Inflammatory macrophage treated with lipopolysaccharide for 4 hours (primary cell): Measurements from ENCODE around the gene ELOB.

Source experiments
- DNase-seq: peaks from one replicate; pipeline ENCODE4 v3.0.0-alpha.2; 2020

ELOB gene

DNA sequence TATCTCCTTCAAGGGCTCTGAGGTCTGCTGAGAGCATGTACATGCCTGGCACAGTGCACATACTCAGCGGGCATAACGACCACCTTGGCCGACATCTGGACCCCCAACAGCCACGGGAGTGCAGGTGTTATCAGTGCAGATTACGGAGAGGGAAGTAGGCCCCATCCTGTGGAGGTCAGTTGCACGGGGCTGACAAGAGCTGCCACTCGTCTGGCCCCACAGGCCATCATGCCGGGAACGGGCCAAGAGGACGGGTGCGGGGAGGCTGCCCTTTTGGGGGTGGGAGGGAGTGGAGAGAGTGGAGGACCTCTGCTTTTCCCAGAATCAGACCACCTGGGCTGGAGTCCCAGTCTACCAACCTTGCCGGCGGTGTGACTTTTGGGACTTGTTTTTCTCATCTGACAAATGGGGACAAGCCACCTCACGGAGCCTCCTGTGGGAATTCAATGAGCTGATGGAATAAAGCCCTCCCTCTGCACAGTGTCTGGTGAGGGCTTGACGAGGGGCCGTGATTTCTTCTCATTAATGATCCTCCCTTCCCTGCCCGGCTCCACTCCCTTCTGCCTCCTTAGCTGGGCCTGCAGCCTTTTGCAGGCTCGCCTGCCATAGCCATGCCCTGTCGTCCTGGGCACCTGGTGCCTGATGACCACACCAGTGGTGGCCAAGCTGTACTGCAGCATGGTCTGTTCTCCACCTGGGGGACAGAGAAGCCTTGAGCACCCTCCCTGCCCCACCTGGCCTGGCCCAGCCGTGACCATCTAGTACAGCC is 5.7 kb upstream of the ELOB start:
- no peak for DNase-seq

GRCh38 chr16:2779978-2780898 is 3.2 kb upstream of the ELOB start:
- no peak for DNase-seq

- no peak for DNase-seq
Measured at GRCh38 chr16:2779151-2779920, 2.3 kb upstream of the ELOB start.

DNA sequence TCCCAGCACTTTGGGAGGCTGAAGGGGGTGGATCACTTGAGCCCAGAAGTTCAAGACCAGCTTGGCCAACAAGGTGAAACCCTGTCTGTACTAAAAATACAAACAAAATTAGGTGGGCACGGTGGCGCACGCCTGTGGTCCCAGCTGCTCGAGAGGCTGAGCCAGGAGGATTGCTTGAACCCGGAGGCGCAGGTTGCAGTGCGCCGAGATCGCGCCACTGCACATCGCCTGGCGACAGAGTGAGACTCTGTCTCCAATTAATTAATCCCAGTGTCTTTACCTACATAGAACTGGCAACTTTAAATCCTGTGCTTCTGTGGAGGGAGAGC is 1.5 kb upstream of the ELOB start:
- no peak for DNase-seq

- no peak for DNase-seq
Measured at GRCh38 chr16:2777903-2778629, 986 bp upstream of the ELOB start.

DNA sequence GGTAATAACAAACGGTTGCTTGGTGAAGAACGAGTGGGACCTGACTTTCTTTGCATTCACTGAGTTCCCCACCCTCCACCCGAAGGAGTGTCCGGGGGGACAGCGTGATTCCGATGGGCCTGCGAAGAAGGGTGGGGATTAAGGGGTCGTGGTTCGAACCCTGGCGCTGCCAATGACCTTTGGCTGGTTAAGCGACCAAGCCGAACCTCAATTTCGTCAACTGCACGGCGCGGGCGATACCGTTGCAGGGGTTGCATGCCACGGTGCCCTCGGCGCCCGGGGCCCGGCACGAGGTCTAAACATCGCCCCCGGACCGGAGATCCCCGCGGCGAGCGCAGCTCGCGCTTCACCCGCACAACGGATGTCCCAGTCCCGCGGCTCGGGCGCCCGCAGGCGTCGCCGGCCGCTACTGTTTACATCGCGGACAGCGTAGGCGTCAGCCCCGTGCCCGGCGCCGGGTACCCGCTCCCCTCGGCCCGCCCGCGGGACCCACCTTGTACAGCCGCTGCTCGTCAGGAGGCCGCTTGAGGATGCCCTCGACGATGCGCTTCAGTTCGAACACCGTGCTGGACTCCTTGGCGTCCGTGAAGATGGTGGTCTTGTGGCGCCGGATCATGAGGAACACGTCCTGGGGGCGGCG is 460 bp downstream of the ELOB start:
- DNase-seq, result peak; percentile 26

DNA sequence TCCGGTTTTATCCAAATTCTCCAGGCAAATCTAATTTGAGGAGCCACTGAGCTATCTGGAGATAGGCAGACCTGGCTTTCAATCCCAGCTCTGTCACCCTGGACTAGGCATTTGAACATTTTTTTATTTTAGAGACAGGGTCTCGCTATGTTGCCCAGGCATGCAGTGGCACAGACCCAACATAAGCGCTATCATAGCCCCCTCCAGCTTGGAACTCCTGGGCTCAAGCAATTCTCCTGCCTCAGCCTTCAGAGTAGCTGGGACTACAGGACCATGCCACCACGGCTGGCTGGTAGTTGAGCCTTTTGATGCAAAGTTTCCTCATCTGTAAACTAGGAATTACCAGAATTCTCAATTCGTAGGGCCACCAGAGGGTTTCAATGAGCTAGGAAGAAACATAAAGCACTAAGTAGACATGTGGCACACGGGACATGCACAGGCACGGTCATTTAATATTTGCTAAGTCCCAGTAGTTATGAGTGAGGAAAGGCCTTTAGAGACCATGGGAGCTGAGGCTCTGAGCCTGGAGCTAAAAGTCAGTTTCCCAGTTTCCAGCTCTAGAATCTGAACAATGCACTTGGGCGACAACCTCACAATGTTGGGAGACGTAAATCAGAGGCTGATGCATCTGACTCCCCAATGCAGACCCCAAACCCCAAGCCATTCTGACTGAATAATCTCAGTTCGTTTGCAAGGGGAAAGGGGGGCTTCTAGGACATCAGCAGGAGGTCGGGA is 1.1 kb downstream of the ELOB start:
- DNase-seq, result no peak

- DNase-seq, result peak; percentile 53
Measured at GRCh38 chr16:2775131-2775716, 1.9 kb downstream of the ELOB start.

GRCh38 chr16:2774161-2774891 is 2.8 kb downstream of the ELOB start:
- no peak for DNase-seq

- DNase-seq, result no peak
Measured at GRCh38 chr16:2773188-2773968, 3.7 kb downstream of the ELOB start.

GRCh38 chr16:2771496-2772402 is 5.3 kb downstream of the ELOB start:
- DNase-seq, result no peak

DNA sequence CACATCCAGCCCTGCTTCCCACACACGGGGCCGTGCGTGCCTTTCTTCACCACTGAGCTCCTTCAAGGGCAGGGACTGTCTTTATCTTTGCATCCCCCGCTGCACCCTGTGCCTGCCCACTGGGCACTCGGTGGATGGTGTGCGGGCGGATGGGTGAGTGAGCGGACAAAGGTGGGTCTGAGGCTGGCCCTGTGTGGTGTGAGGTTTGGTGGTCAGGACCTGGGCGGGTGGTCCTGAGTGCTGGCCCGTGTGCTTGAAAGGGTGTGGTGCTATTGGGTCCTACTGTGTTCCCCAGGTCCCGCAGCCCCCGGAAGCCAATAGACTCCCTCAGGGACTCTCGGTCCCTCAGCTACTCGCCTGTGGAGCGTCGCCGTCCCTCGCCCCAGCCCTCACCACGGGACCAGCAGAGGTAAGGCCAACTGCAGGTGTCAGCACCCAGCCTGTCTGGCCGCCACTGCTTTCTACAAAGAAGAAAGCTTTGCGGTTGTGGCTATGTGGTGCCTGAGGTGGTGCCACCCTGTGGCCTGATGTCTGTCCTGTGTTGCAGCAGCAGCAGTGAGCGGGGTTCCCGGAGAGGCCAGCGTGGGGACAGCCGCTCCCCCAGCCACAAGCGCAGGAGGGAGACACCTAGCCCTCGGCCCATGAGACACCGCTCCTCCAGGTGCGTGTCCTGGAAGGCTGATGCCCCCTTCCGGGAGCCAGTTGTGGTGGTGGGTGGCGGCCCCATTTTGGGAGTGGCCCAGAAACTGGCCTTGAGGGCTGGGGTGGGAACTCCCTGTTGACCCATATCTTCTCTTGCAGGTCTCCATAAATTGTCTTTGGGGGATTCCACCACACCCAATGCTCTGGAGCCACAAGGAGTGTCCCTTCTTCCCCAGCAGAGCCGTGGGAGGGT is 6.8 kb downstream of the ELOB start:
- no peak for DNase-seq

DNA sequence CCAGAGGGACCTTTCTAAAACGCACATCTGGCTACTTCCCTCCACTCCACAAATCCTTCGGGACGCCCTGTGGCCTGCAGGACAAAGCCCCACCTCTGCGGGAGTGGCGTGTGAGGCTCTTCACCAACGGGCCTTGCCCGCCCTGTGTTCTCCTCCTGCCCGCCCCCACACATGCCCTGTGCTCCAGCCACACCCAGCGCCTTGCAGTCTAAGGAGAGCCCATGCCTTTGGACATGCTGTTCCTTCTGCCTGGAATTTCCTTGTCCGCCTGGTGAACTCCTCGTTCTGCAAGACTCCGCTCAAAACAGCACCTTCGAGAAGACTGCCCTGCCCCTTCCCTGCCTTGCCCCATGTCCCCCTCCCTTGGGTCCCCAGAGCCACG is 7.4 kb downstream of the ELOB start:
- no peak for DNase-seq

DNA sequence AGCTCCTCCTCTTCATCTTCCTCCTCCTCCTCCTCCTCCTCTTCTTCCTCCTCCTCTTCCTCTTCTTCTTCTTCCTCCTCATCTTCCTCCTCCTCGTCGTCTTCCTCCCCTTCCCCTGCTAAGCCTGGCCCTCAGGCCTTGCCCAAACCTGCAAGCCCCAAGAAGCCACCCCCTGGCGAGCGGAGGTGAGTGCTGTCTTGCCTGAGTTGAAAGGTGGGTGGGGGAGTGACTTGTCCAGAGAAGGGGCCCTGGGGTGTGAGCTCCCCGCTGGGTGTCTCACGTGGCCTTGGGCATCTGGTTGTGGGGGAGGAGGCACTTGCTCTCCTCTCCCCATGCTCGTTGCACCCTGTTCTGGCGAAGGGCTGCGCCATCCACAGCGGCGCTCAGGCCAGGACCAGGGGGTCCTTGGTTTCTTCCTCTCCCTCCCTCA is 8.0 kb downstream of the ELOB start:
- no peak for DNase-seq

- no peak for DNase-seq
Measured at GRCh38 chr16:2768403-2769089, 8.5 kb downstream of the ELOB start.

DNA sequence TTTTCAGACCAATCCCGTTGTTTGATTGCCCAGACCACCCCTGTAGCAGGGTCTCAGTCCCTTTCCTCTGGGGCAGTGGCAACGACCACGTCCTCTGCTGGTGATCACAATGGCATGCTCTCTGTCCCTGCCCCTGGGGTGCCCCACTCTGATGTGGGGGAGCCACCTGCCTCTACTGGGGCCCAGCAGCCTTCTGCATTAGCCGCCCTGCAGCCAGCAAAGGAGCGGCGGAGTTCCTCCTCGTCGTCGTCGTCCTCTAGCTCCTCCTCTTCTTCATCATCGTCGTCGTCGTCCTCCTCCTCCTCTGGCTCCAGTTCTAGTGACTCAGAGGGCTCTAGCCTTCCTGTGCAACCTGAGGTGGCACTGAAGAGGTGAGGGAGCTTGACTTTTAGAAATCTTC is 9.2 kb downstream of the ELOB start:
- no peak for DNase-seq
